Mammary epithelial cell (primary cell): ENCODE data around the gene DLG1.

Experiments
- EZH2 ChIP-seq: IDR thresholded peaks from 2 replicates; pipeline ENCODE4 v1.6.1; 2012; ENCODE audit warnings: low read length, inconsistent platforms, borderline replicate concordance
- TF ChIP-seq, protein P1 (sequence below), 2 donors: IDR thresholded peaks in 1 of 2; conservative IDR thresholded peaks in 1 of 2; 2 replicates each; pipeline ENCODE4 v1.5.1; 2011 to 2012; ENCODE audit warnings: inconsistent platforms in 2 of 2, low read length in 2 of 2, mild to moderate bottlenecking in 2 of 2, control low read depth in 1 of 2, low read depth in 1 of 2; ENCODE audit not compliant: insufficient read depth in 1 of 2; ENCODE audit errors: extremely low read depth in 1 of 2

DNA sequence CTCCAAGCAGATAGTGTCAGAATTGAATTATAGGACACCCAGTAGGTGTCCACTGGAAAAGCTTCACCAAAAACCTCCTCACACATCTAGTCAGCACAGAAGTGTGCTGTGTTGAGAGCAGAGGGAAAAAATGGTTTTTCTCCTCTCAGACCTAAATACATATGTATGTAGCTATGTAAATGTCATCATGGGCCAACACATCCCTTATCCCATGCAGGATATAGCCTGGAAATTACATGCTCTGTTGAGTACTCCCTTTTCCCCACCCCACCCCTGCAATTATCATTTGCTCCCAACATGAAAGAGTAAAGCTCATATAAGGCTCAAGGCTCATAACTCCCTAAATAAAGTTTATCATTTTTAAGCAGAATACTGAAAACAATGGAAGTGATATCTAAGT, 35.7 kb downstream of the DLG1 start:
- TF ChIP-seq, protein P1, sequence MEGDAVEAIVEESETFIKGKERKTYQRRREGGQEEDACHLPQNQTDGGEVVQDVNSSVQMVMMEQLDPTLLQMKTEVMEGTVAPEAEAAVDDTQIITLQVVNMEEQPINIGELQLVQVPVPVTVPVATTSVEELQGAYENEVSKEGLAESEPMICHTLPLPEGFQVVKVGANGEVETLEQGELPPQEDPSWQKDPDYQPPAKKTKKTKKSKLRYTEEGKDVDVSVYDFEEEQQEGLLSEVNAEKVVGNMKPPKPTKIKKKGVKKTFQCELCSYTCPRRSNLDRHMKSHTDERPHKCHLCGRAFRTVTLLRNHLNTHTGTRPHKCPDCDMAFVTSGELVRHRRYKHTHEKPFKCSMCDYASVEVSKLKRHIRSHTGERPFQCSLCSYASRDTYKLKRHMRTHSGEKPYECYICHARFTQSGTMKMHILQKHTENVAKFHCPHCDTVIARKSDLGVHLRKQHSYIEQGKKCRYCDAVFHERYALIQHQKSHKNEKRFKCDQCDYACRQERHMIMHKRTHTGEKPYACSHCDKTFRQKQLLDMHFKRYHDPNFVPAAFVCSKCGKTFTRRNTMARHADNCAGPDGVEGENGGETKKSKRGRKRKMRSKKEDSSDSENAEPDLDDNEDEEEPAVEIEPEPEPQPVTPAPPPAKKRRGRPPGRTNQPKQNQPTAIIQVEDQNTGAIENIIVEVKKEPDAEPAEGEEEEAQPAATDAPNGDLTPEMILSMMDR (conservative IDR thresholded peaks at IDR 0.05 in 1 of 2, IDR thresholded peaks at IDR 0.05 in 1 of 2; ENCODE audit: extremely low read depth in 1 of 2, insufficient read depth in 1 of 2, low read depth in 1 of 2, low read length in 2 of 2): no peak
- TF ChIP-seq EZH2: no peak
